OCI-LY1 (cell line): ENCODE measurements around the gene GRAMD1A.

Source experiments
- H2AFZ ChIP-seq: fragments of 200-600 bp; sonication (generic), shearing (Covaris generic); 2 replicates; pipeline ENCODE4 v1.6.0; 2014; ENCODE audit warnings: antibody characterized with exemption, mild to moderate bottlenecking, low read length
- H3F3A ChIP-seq: fragments of 200-600 bp; sonication (generic), shearing (Covaris generic); 2 replicates; pipeline ENCODE4 v1.6.0; 2014; ENCODE audit warnings: mild to moderate bottlenecking, antibody characterized with exemption, low read length, moderate library complexity; ENCODE audit not compliant: insufficient read depth
- H3K27ac ChIP-seq: fragments of 200-600 bp; sonication (generic); 2 replicates; pipeline ENCODE4 v1.5.1; 2014; ENCODE audit warnings: low read length, mixed run types, mild to moderate bottlenecking, low read depth; ENCODE audit not compliant: poor library complexity, severe bottlenecking
- H3K27me3 ChIP-seq: fragments of 200-600 bp; sonication (generic); 2 replicates; pipeline ENCODE4 v1.6.0; 2014; ENCODE audit warnings: antibody characterized with exemption, mild to moderate bottlenecking, low read length, moderate library complexity; ENCODE audit not compliant: insufficient read depth
- H3K36me3 ChIP-seq: fragments of 200-600 bp; sonication (generic); 2 replicates; pipeline ENCODE4 v1.6.1; 2014; ENCODE audit warnings: mild to moderate bottlenecking, antibody characterized with exemption, low read length, moderate library complexity, mixed read lengths; ENCODE audit not compliant: insufficient read depth
- H3K4me1 ChIP-seq: fragments of 200-600 bp; sonication (generic); 2 replicates; pipeline ENCODE4 v1.5.1; 2014; ENCODE audit warnings: mild to moderate bottlenecking, low read length, moderate library complexity; ENCODE audit not compliant: insufficient read depth, severe bottlenecking
- H3K4me2 ChIP-seq: fragments of 200-600 bp; sonication (generic), shearing (Covaris generic); 2 replicates; pipeline ENCODE4 v1.6.1; 2014; ENCODE audit warnings: low read length
- H3K4me3 ChIP-seq: fragments of 200-600 bp; sonication (generic); 2 replicates; pipeline ENCODE4 v1.5.1; 2014; ENCODE audit warnings: low read length, low read depth, mild to moderate bottlenecking, mixed read lengths; ENCODE audit not compliant: poor library complexity, severe bottlenecking
- H3K79me2 ChIP-seq: fragments of 200-600 bp; shearing (Covaris generic); 2 replicates; pipeline ENCODE4 v1.6.1; 2016; ENCODE audit warnings: mixed run types, low read length, mixed read lengths; ENCODE audit not compliant: insufficient read depth
- H3K9ac ChIP-seq: fragments of 200-600 bp; sonication (generic), shearing (Covaris generic); 2 replicates; pipeline ENCODE4 v1.6.1; 2014; ENCODE audit warnings: mild to moderate bottlenecking, low read length, mixed read lengths
- H3K9me2 ChIP-seq: fragments of 200-600 bp; sonication (generic), shearing (Covaris generic); 2 replicates; pipeline ENCODE4 v1.6.1; 2014; ENCODE audit warnings: low read depth, mild to moderate bottlenecking, low read length, mixed read lengths
- H3K9me3 ChIP-seq: fragments of 200-600 bp; shearing (Covaris generic); 2 replicates; pipeline ENCODE4 v1.6.1; 2014; ENCODE audit warnings: low read length, mixed read lengths
- H4K20me1 ChIP-seq: fragments of 200-600 bp; sonication (generic), shearing (Covaris generic); 2 replicates; pipeline ENCODE4 v1.6.0; 2016; ENCODE audit warnings: mild to moderate bottlenecking, low read length; ENCODE audit not compliant: insufficient read depth
- CTCF ChIP-seq: fragments of 200-600 bp; sonication (generic), shearing (Covaris generic); IDR thresholded peaks from 2 replicates; pipeline ENCODE4 v1.5.1; 2017; ENCODE audit warnings: mild to moderate bottlenecking, antibody characterized with exemption, low read length, moderate library complexity, mixed read lengths
- EZH2 ChIP-seq: fragments of 200-600 bp; sonication (generic), shearing (Covaris generic); IDR thresholded peaks from 2 replicates; pipeline ENCODE4 v1.8.0; 2017; ENCODE audit warnings: borderline replicate concordance, mixed run types, mild to moderate bottlenecking, antibody characterized with exemption, low read length, moderate library complexity, mixed read lengths

The GRAMD1A gene

GRCh38 chr19:35042056-35042730 is 42.1 kb downstream of the GRAMD1A start:
- Histone ChIP-seq H4K20me1 (no peaks in the 10 kb centered on the region), H2AFZ (no peak overlapping the region), H3K27ac (no peak overlapping the region), H3K79me2 (no peaks in the 10 kb centered on the region), H3K4me2 (no peak overlapping the region), H3K4me3 (no peak overlapping the region), H3K36me3 (no peaks in the 10 kb centered on the region), H3K9me3 (no peaks in the 10 kb centered on the region), H3K9ac (no peak overlapping the region), H3K27me3 (no peaks in the 10 kb centered on the region; the same call in 1 of the 2 replicates), H3K4me1 (peaks cover 5% of the 10 kb centered on the region), H3K9me2 (no peaks in the 10 kb centered on the region), H3F3A (no peaks in the 10 kb centered on the region)
- TF ChIP-seq CTCF, result no peak
- TF ChIP-seq EZH2, result no peak

GRCh38 chr19:35042954-35043604 is 43.0 kb downstream of the GRAMD1A start:
- no peak for TF ChIP-seq EZH2
- no peak for TF ChIP-seq CTCF
- Histone ChIP-seq H3K9me3 (no peaks in the 10 kb centered on the region), H3K9ac (no peak overlapping the region), H3K79me2 (no peaks in the 10 kb centered on the region), H2AFZ (no peak overlapping the region), H3K27ac (no peak overlapping the region), H3K27me3 (no peaks in the 10 kb centered on the region; the same call in 1 of the 2 replicates), H3K4me1 (peaks cover 2% of the 10 kb centered on the region), H3F3A (no peaks in the 10 kb centered on the region), H3K36me3 (no peaks in the 10 kb centered on the region), H4K20me1 (no peaks in the 10 kb centered on the region), H3K4me3 (no peak overlapping the region), H3K9me2 (no peaks in the 10 kb centered on the region), H3K4me2 (no peak overlapping the region)

GRCh38 chr19:35043906-35044305 is 43.8 kb downstream of the GRAMD1A start:
- Histone ChIP-seq H3K4me3 (no peak overlapping the region), H3F3A (no peaks in the 10 kb centered on the region), H3K36me3 (no peaks in the 10 kb centered on the region), H4K20me1 (no peaks in the 10 kb centered on the region), H3K27me3 (no peaks in the 10 kb centered on the region; the same call in 1 of the 2 replicates), H3K79me2 (no peaks in the 10 kb centered on the region), H3K9me2 (no peaks in the 10 kb centered on the region), H3K9me3 (no peaks in the 10 kb centered on the region), H2AFZ (no peak overlapping the region), H3K4me1 (no peaks in the 10 kb centered on the region), H3K9ac (no peak overlapping the region), H3K4me2 (no peak overlapping the region), H3K27ac (no peak overlapping the region)
- TF ChIP-seq CTCF, result no peak
- no peak for TF ChIP-seq EZH2
